ENCODE data around the gene KIF27.
"Not testable (repeated sequence)": the region's sequence is repeated elsewhere in the genome, so short reads cannot be mapped to it uniquely, and the experiment has no call there.

The KIF27 gene

GRCh38 chr9:83930881-83931280 lies 9.6 kb upstream of the KIF27 start:
- no peak for DNase-seq

- no peak for DNase-seq
Measured at GRCh38 chr9:83927591-83927990, 6.4 kb upstream of the KIF27 start.

GRCh38 chr9:83920469-83920926 lies 734 bp downstream of the KIF27 start:
- DNase-seq, result no peak

- no peak for DNase-seq
Measured at GRCh38 chr9:83919111-83919510, 2.1 kb downstream of the KIF27 start.

GRCh38 chr9:83912194-83912593 lies 9.0 kb downstream of the KIF27 start:
- not testable (repeated sequence) for DNase-seq

GRCh38 chr9:83906144-83906543 lies 15.1 kb downstream of the KIF27 start:
- no peak for DNase-seq

- not testable (repeated sequence) for DNase-seq
Measured at GRCh38 chr9:83900615-83901014, 20.6 kb downstream of the KIF27 start.

- DNase-seq, result not testable (repeated sequence)
Measured at GRCh38 chr9:83894301-83894700, 26.9 kb downstream of the KIF27 start.

- DNase-seq, result not testable (repeated sequence)
Measured at GRCh38 chr9:83886498-83886897, 34.7 kb downstream of the KIF27 start.

GRCh38 chr9:83885559-83886240 lies 35.5 kb downstream of the KIF27 start:
- not testable (repeated sequence) for DNase-seq

- DNase-seq, result not testable (repeated sequence)
Measured at GRCh38 chr9:83881687-83882408, 39.4 kb downstream of the KIF27 start.

- DNase-seq, result not testable (repeated sequence)
Measured at GRCh38 chr9:83875559-83875958, 45.7 kb downstream of the KIF27 start.

- DNase-seq, result not testable (repeated sequence)
Measured at GRCh38 chr9:83849895-83850294, 71.3 kb downstream of the KIF27 start.

- DNase-seq, result not testable (repeated sequence)
Measured at GRCh38 chr9:83837070-83837643, 84.1 kb downstream of the KIF27 start.

GRCh38 chr9:83830426-83831071 lies 90.7 kb downstream of the KIF27 start:
- not testable (repeated sequence) for DNase-seq

- DNase-seq, result not testable (repeated sequence)
Measured at GRCh38 chr9:83824986-83825623, 96.1 kb downstream of the KIF27 start.

- DNase-seq, result peak; percentile 15
Measured at GRCh38 chr9:83817356-83818278, 103.6 kb downstream of the KIF27 start, which contains the start of gene GKAP1. GKAP1 (minus strand) TSS chr9:83817769; CDS start chr9:83806517, 11,252 bp downstream.

GRCh38 chr9:83817011-83817355 lies 104.2 kb downstream of the KIF27 start:
- DNase-seq, result not testable (repeated sequence)

GRCh38 chr9:83815120-83815519 lies 106.1 kb downstream of the KIF27 start:
- DNase-seq, result not testable (repeated sequence)

GRCh38 chr9:83809213-83809612 lies 112.0 kb downstream of the KIF27 start:
- not testable (repeated sequence) for DNase-seq

- DNase-seq, result not testable (repeated sequence)
Measured at GRCh38 chr9:83804454-83804853, 116.8 kb downstream of the KIF27 start.

- not testable (repeated sequence) for DNase-seq
Measured at GRCh38 chr9:83803941-83804340, 117.3 kb downstream of the KIF27 start.

Data from NCI-H187 treated with DMSO at 0.1 percent for 48 hours (cell line).